Measurements from ENCODE around the gene MYZAP. TPM values are rescaled to one million over a fixed set of nuclear protein-coding genes. Genes with fewer than 3 reads are reported as not detected.

The MYZAP gene
- total RNA-seq, 1 donor from 2014 or later = not detected

DNA sequence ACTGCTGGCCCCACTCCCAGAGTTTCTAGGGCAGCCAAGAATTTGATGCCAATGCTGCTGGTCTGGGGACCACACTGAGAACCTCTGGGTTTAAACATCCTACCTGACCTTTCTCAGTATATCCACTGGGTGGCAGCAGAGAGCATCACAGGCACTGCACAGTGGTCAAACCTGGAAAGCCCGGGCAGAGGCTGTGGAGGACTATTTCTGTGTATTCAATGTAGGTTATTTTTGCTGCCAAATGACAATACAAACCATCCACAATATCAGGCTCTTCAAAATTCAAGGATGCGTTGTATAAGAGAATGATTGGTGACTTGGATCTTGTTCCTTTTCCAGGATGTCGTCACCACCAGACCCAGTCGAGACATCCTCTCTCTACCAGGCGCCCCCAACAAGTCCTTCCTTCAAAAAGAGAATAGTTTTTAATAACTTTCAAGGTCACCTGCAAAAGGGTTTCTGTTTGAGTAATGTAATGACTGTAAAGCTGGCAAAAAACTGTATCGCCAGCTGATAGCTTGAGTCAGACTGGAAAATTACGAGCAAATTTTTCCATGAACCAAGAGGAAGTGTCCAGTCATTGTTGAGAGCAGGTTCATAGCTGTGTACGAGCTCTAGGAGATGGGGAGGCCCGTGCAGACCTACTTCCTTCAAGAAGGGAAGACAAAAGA, 30.5 kb upstream of the MYZAP start:
- no peak overlapping the region for H3K4me3 Mint-ChIP-seq
- H3F3A ChIP-seq (ENCODE audit: low read depth) = no peaks in the 10 kb centered on the region

DNA sequence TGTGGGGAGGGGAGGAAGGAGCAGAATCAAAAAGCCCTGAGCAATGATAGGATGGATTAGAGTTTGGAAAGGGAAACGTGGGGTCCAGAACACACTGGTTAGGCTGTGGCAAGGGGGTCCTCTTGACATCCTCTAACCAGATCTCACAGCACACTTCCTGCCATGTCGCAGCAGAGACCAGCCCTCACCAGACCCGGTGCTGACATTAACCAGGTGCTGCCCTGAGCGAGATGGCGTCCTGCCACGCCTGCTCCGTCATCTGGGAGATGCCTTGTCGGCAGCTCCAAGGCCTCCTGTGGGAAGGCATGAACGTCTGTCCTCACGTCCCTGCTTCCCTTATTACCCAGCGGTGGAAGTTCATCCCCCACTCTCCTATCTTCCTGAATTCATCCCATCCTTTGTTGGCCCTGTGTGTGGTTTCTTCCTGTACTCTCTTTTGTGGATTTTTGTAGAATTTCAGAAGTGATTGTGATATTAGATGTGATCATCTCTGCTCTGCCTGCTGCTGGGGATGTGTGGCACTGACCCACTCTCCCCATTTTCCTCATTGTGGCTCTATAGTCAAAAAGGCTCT, 29.4 kb upstream of the MYZAP start:
- Histone ChIP-seq H3K9ac (no peak overlapping the region), H3K9me3 (ENCODE audit: low read depth) (no peaks in the 10 kb centered on the region), H2AFZ (replicated peaks) (no peak overlapping the region), H3K27me3 (no peaks in the 10 kb centered on the region), H3K36me3 (no peaks in the 10 kb centered on the region), H4K20me1 (ENCODE audit: low read depth) (no peaks in the 10 kb centered on the region), H3K4me3 (no peak overlapping the region), H3K27ac (no peak overlapping the region), H3F3A (ENCODE audit: low read depth) (no peaks in the 10 kb centered on the region), H3K4me1 (no peaks in the 10 kb centered on the region), H3K79me2 (ENCODE audit: low read depth) (no peaks in the 10 kb centered on the region), H3K4me2 (no peak overlapping the region)
- no peaks in the 10 kb centered on the region for H3K36me3 Mint-ChIP-seq
- H3K4me1 Mint-ChIP-seq = no peaks in the 10 kb centered on the region
- peaks cover 2% of the 10 kb centered on the region for H3K27me3 Mint-ChIP-seq (ENCODE audit: insufficient read depth, low read depth)
- H3K4me3 Mint-ChIP-seq = no peak overlapping the region
- H3K27ac Mint-ChIP-seq = no peak overlapping the region
- peaks cover 3% of the 10 kb centered on the region for H3K9me3 Mint-ChIP-seq
- TF ChIP-seq, protein P1, sequence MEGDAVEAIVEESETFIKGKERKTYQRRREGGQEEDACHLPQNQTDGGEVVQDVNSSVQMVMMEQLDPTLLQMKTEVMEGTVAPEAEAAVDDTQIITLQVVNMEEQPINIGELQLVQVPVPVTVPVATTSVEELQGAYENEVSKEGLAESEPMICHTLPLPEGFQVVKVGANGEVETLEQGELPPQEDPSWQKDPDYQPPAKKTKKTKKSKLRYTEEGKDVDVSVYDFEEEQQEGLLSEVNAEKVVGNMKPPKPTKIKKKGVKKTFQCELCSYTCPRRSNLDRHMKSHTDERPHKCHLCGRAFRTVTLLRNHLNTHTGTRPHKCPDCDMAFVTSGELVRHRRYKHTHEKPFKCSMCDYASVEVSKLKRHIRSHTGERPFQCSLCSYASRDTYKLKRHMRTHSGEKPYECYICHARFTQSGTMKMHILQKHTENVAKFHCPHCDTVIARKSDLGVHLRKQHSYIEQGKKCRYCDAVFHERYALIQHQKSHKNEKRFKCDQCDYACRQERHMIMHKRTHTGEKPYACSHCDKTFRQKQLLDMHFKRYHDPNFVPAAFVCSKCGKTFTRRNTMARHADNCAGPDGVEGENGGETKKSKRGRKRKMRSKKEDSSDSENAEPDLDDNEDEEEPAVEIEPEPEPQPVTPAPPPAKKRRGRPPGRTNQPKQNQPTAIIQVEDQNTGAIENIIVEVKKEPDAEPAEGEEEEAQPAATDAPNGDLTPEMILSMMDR (IDR thresholded peaks at IDR 0.05) = no peak
- TF ChIP-seq EZH2 (IDR thresholded peaks at IDR 0.05) = no peak
- TF ChIP-seq EZH2phosphoT487 (IDR thresholded peaks at IDR 0.05) = no peak
- DNase-seq (ENCODE audit: low spot score) = no peak

More for the DNA sequence above, 30.5 kb upstream of the MYZAP start:
- no peak for TF ChIP-seq EZH2 (IDR thresholded peaks at IDR 0.05)
- TF ChIP-seq, protein P1 (IDR thresholded peaks at IDR 0.05) = peak; percentile 89
- Histone ChIP-seq H3K36me3 (no peaks in the 10 kb centered on the region), H4K20me1 (ENCODE audit: low read depth) (no peaks in the 10 kb centered on the region), H3K79me2 (ENCODE audit: low read depth) (no peaks in the 10 kb centered on the region), H3K9me3 (ENCODE audit: low read depth) (no peaks in the 10 kb centered on the region), H3K9ac (no peak overlapping the region), H3K27me3 (no peaks in the 10 kb centered on the region), H3K27ac (no peak overlapping the region), H3K4me3 (no peak overlapping the region), H3K4me1 (no peaks in the 10 kb centered on the region), H3K4me2 (no peak overlapping the region), H2AFZ (replicated peaks) (no peak overlapping the region)
- Mint-ChIP-seq H3K4me1 (no peaks in the 10 kb centered on the region), H3K36me3 (no peaks in the 10 kb centered on the region), H3K27me3 (ENCODE audit: insufficient read depth, low read depth) (peaks cover 2% of the 10 kb centered on the region), H3K27ac (no peak overlapping the region), H3K9me3 (peaks cover 3% of the 10 kb centered on the region)
- DNase-seq (ENCODE audit: low spot score) = peak; percentile 73

DNA sequence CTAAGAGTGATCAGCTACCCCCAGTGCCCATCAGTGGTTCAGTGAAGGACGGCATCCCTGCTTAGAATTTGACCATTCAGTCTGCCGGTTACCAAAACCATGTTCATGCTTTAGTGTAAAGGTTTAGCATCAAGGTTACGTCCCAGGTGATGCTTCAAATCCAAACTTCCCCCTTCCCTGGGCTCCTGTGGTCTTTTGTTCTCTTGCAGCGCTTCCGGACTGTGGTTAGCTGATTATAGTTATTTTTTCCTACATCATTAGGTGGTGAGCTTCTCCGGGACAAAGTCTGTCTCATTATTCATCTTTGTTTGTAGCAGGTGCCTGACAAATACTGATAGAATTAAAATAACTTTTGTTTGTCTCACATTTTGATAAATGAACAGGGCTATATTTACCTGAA, 28.3 kb upstream of the MYZAP start:
- Mint-ChIP-seq H3K4me1 (no peaks in the 10 kb centered on the region), H3K9me3 (no peaks in the 10 kb centered on the region), H3K27ac (no peak overlapping the region), H3K27me3 (ENCODE audit: insufficient read depth, low read depth) (peaks cover 2% of the 10 kb centered on the region), H3K4me3 (no peak overlapping the region), H3K36me3 (no peaks in the 10 kb centered on the region)
- Histone ChIP-seq H2AFZ (replicated peaks) (no peak overlapping the region), H3K9ac (no peak overlapping the region), H3K4me3 (no peak overlapping the region), H3K27ac (no peak overlapping the region), H4K20me1 (ENCODE audit: low read depth) (no peaks in the 10 kb centered on the region), H3K27me3 (no peaks in the 10 kb centered on the region), H3F3A (ENCODE audit: low read depth) (no peaks in the 10 kb centered on the region), H3K79me2 (ENCODE audit: low read depth) (no peaks in the 10 kb centered on the region), H3K4me2 (no peak overlapping the region), H3K36me3 (no peaks in the 10 kb centered on the region), H3K4me1 (no peaks in the 10 kb centered on the region), H3K9me3 (ENCODE audit: low read depth) (no peaks in the 10 kb centered on the region)
- no peak for TF ChIP-seq EZH2phosphoT487 (IDR thresholded peaks at IDR 0.05)
- TF ChIP-seq, protein P1 (IDR thresholded peaks at IDR 0.05) = no peak
- TF ChIP-seq EZH2 (IDR thresholded peaks at IDR 0.05) = no peak
- no peak for DNase-seq (ENCODE audit: low spot score)

All from neural progenitor cell (in vitro differentiated cells).